CD4-positive, alpha-beta T cell treated with Interleukin-1 beta for 1 hour (primary cell): ENCODE data around the gene GGA3.

Source experiments
- DNase-seq, 2 donors: peaks; one replicate each; pipeline ENCODE4 v3.0.0-alpha.2; 2020 to 2022

The GGA3 gene

DNA sequence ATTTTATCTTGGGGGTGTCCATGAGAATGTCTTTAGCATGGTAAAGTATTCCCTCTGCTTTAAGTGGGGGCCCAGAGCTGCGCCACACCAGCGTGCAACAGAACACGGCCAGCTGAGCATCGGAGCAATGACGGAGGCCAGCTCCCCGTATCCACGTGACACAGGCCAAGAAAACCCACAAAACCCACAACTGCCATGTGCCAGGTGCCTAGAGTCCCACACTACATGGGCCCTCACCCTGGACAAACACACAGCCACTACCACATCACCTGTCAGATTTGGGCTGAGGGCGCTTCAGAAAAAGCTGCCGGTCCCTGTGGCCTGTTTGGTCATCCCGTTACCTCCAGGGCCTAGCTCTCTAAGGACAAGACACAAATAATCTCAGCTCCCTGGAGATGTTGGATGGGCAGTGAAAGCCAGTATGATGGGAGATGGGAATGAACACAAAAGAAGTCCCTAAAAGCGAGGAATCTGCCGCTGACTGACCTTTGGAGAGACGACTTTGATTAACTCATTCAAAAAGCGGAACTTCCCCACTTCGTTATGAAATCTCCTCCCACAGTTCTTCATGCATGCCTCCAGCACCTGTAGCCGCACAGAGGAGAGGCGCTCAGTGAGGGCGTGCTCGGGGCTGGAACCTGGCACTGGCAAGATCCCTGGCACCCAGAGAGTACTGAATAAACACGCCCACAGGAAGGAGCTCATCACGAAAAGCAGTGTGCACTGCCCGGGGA, 17.1 kb downstream of the GGA3 start:
- DNase-seq: peak; percentile 14 to 38

DNA sequence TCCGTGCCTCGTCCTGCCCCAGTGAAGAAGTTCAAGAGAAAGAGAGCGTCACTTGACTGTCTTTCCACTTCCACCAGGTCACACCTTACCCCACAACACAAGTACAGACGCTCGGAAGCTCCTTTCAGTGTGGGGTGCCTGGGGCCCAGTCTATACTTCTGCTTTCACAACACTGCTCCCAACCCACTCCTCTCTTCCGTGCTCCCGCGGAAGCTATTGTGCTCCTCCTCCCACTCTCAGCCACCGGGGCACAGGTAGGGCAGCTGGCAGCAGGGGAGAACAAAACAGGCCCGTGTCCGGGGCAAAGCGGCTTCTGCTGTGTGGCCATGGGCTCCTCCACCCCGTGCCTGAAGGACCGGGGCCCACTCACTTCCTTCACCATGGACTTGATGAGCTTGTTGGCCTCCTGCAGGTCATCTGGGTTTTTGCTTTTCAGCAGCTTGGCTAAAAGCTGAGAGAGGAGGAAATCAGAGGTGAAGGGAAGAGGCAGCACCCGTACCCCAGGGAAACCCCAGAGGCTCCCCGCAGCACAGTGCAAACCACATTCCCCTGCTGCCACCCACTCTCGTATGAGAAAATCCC, 18.9 kb downstream of the GGA3 start:
- DNase-seq: peak; percentile 48 to 63

GRCh38 chr17:75241996-75242460, 19.4 kb downstream of the GGA3 start:
- peak in 1 of 2 donors; percentile 22 for DNase-seq

DNA sequence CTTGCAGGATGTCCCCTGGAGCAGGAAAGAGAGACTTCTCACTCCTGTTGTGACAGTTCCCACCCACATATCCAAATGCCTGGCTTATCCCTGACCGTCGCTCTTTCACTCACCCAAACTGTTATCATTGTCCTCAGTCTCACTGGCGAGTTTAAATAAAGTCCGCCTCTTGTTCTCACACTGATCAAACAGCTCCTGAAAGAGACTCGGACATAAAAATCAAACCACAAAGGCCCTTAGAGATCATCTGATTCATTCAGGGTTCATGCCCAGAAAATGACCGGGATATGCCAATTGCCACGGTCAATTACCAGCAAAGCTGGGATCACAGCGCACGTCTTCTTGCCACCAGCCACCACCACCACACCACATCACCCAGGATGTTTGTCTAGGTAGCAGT, 19.9 kb downstream of the GGA3 start:
- DNase-seq: no peak

DNA sequence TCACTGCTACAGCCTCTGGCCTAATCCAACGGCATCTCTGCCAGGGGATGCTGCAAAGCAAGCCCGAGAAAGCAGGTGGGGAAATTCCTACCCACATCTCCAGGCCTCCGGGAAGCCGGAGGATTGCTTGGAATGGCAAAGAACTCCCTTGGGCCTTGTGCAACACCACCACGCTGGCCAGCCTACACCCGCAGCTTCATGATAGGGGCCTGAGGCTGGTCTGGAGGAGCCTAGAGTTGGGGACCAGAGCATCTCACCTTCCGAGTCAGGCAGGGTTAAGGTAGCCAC, 20.3 kb downstream of the GGA3 start:
- no peak for DNase-seq

DNA sequence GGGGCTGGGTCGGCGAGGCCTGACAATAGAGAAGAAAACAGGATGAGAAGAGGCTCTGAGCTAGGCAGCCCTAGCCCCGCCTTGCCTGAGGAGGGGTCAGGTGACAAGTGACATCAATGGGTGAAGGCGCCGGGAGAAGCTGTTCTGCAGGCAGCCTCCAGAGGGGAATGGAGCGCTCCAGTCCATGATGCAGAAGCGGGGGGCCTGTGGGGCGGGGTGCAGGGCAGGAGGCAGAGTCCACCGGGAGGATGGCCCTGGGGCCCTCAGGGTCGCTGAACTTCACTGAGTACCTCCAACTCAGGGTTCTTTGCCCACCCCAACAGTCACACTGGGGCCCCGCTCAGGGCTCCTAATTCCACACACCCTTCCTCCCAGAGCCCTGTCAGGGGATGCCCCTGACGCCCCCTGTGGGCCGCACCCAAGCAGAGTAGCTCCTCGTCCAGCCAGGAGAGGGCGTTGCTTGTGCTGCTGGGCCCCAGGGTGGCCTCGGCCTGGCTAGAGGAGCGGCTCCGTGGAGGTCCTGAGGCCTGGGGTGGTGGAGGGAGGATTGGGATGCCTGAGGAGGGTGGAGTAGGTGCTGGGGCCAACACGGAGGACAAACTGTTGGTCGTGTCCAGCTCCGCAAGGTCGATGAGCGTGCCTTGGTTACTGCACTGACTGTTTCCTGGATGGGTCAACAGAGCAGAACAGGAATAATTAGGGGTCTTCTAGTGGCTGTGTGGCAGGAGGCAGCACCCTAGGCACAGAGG, 20.8 kb downstream of the GGA3 start:
- peak in 1 of 2 donors; percentile 19 for DNase-seq

DNA sequence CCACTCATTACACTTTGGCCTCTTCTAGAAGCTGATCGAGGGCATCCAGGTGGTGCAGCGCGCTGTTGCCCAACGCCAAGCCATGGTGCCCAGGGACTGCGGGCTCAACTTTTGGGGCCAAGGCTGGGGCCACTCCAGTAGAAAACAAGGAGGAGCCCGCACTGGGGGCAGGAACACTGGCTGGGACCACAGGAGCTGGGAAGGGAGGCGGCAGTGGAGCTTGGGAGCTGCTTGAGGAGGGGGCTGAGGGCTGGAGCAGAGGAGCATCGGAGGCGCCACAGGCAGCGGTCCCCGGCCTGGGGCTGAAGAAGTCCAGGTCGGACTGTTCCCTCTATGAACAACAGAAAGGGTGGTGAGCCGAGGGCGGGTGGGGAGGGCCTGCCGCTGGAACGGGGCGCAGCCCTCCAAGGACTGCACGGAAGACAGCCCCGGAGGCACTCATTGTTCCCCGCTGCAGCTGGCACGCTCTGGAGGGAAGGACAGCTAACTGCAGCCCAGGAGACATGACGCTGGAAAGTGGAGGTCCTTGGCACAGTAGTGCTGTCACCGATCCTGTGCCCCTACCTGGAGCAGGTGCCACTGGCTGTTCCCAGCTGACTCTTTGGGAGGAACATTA, 21.5 kb downstream of the GGA3 start:
- DNase-seq: no peak

- no peak for DNase-seq
These were observed 22.2 kb downstream of the GGA3 start for GRCh38 chr17:75239214-75239613.

DNA sequence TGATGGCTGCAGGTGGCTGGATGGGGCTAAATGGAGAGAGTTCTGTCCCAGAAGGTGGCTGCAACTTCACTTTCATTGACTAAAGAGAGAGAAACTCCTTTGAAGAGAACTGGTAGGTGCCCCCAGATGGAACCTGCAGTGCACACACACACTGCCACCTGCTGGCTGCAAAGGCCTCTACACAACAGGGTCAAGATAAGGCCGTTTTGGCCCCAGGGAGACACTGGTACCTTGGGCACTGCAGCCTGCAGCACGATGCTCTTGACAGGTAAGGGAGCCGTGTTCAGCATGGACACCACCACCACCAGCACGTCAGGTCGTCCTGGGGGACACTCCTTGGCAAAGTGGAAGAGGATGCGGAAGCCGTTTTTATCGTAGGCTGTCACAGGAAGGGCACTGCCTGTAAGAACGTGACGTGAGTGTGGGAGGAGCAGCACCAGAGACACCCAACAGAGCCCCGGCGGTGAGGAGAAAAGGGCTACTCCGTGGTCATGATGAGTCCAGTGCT, 22.7 kb downstream of the GGA3 start:
- peak; percentile 67 to 71 for DNase-seq

GRCh38 chr17:75238020-75238580, 23.3 kb downstream of the GGA3 start:
- DNase-seq: no peak

DNA sequence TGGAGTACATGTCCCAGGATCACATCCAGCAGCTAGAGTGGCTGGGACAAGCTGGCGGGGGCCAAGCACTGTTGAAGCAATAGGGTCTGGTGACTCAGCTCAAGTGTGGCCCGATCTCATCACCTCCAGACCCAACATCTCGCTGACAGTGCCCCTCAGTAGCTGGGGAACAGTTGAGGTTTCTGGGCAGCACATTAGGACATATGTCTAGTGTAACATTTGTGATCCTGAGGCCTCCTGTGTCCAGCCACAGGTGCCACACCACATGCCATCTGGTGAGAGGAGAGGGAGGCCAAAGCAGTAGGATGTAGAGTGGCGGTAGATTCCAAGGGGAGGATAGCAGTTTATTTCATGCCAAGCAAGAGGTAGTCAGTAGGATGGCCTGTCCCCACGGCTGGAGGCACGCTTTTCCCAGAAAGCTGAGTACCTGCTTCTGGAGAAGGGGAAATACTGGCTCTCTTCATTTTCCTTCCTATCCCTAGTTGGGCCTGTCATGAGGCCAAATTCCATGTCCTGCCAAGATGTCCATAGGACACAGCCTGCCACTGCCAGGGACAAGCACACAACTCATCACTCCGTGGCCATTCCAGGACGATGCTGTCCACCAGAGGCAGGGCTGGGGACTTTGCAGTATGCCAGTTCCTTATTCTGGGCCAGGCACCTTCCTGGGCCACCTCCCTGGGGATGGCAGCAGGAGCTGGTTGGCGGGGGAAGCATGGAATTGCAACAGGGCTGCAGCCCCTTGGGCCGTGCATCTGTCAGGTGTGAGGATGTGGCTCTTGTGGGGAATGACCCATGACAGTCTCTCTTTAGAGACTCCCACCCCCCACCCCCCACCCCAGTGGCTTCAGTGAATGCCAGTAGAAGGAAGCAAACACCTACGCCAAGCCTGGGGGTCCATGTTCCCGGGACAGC, 24.0 kb downstream of the GGA3 start:
- no peak for DNase-seq

- DNase-seq: no peak
These were observed 28.6 kb downstream of the GGA3 start for GRCh38 chr17:75232786-75233185.

DNA sequence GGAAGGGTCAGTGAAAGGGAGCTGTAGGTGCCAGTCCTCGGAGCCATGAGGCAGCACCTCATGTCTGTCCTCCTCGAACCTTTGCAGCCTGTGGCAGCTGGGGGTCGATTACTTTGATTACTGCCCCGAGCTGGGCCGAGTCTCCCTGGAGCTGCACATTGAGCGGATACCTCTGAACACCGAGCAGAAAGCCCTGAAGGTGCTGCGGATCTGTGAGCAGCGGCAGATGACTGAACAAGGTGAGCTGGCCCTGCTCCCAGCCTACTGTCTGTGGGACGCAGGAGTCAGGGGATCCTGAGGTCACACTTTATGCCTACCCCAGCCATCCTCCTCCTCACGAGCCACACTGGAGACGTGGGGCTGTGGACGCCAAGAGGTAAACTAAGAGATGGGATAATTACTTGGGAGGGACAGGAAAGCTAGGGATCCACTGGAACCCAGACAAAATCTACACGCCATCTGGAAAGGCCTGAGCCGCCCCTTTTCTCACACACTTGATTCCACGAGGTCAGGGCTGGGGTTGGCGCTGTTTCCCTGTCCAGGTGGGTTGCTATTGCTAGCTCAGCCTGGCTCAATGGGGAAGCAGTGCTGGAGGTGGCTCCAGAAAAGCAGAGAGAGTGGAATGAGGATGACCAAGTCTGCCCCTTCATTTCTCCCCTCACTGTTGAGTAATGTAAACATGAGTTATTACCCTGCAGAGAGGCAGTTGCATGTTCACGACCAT, 29.5 kb downstream of the GGA3 start:
- no peak for DNase-seq

DNA sequence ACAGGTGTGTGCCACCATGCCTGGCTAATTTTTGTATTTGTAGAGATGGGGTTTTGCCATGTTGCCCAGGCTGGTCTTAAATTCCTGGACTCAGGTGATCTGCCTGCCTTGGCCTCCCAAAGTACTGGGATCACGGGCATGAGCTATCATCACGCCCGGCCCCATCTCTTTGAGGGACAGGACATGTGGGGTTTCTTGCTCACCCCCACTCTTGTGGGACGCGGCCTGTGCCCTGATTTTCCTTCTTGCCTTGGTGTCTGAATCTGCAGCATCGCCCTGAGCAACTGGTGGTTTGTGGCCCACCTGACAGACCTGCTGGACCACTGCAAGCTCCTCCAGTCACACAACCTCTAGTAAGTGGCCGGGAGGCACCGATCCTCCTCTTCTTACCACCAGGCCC, 30.3 kb downstream of the GGA3 start:
- no peak for DNase-seq

DNA sequence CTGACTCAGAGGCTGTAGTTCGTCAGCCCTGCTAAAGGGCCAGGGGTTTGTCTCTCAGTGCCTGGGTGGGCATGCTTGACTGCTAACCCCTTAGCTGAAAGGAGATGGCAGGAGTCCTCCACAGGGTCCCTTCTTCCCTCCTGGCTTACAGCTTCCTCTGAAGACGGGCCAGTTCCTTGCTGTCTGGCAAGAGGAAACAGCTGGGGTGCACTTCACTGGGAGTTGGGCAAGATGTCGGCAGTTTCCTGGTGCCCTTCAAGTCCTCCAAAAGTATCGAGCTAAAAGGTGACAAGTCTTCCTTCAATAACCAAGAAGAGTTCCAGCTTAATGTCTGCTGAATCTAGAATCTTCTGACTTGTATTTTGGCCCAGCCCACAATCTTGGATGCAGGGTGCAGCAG, 32.6 kb downstream of the GGA3 start:
- DNase-seq: peak in 1 of 2 donors; percentile 17

DNA sequence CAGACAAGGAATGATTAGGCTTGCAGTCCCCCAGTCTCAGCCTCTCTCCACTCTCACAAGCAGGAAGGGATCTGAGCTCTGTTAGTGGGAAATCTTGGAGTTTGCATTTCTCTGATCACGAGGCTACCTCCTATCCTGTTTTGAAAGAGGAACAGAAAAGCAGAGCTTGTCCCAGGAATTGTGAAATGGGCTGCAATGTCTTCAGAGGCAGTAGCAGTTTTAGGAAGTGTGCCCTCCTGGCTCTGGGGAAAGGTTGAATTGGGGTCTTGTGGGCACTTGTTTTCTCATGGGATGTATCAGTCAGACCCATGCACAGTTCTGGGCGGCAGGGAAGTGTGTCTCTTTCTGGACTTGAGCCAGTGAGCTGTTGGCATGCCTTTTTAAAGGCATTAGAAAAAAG, 33.1 kb downstream of the GGA3 start:
- peak in 1 of 2 donors; percentile 18 for DNase-seq

GRCh38 chr17:75227729-75228128, 33.7 kb downstream of the GGA3 start:
- DNase-seq: no peak

DNA sequence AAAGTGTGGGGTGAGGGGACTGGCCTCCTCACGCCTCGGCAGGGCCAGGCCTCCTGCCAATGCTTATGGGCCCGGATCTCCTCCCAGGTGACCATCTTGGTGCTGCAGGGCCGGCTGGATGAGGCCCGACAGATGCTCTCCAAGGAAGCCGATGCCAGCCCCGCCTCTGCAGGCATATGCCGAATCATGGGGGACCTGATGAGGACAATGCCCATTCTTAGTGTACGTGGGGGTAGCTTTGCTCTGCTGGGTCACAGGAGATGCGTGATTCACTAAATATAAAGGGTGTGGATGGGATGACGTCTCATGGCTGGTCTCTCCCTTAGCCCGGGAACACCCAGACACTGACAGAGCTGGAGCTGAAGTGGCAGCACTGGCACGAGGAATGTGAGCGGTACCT, 36.4 kb downstream of the GGA3 start:
- no peak for DNase-seq

GRCh38 chr17:75219815-75220214, 41.6 kb downstream of the GGA3 start:
- no peak for DNase-seq

- no peak for DNase-seq
These were observed 43.3 kb downstream of the GGA3 start for GRCh38 chr17:75218131-75218530.

GRCh38 chr17:75209061-75209460, 52.3 kb downstream of the GGA3 start:
- no peak for DNase-seq
